Nephron progenitor cell (in vitro differentiated cells): ENCODE measurements around the gene PNMA8C.

Experiments
- DNase-seq: peaks from one replicate; pipeline ENCODE4 v3.0.0; 2021
- H3K27ac Mint-ChIP-seq: 2 replicates; pipeline ENCODE4 v1.8.0; 2021; ENCODE audit warnings: mild to moderate bottlenecking, moderate library complexity, mixed read lengths
- H3K27me3 Mint-ChIP-seq: 2 replicates; pipeline ENCODE4 v1.8.0; 2021; ENCODE audit warnings: mild to moderate bottlenecking, low read depth, mixed read lengths; ENCODE audit not compliant: poor library complexity
- H3K36me3 Mint-ChIP-seq: 2 replicates; pipeline ENCODE4 v1.8.0; 2021; ENCODE audit warnings: low read depth, mixed read lengths
- H3K4me1 Mint-ChIP-seq: 2 replicates; pipeline ENCODE4 v1.8.0; 2021; ENCODE audit warnings: mixed read lengths
- H3K4me3 Mint-ChIP-seq: 2 replicates; pipeline ENCODE4 v1.8.0; 2021; ENCODE audit warnings: mild to moderate bottlenecking, moderate library complexity, mixed read lengths
- H3K9me3 Mint-ChIP-seq: 2 replicates; pipeline ENCODE4 v1.8.0; 2021; ENCODE audit warnings: mild to moderate bottlenecking, moderate library complexity, mixed read lengths
- TF ChIP-seq, protein P1 (sequence below): fragments of 200-600 bp; sonication (generic); IDR thresholded peaks from 2 replicates; pipeline ENCODE4 v1.5.0; 2021; ENCODE audit warnings: antibody characterized with exemption

PNMA8C gene

DNA sequence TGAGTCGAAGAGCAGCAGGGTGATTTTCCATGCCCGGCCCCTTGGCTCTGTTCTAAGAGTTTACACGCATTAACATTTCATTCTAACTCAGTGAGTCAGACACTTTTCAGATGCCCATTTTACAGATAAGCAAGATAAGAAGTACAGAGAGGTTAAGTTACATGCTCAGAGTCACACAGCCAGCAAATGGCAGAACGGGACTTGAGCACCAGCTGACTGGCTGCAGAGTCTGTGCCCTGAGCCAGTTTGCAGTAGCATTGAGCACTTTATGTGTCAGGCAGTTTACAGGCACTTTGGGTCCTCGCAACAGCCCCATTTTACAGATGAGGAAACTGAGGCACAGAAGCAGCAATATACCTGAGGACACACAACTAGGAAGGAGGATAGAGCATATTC is 34.3 kb downstream of the PNMA8C start:
- no peak for DNase-seq
- H3K9me3 Mint-ChIP-seq = peaks cover 3% of the 10 kb centered on the region
- TF ChIP-seq, protein P1, sequence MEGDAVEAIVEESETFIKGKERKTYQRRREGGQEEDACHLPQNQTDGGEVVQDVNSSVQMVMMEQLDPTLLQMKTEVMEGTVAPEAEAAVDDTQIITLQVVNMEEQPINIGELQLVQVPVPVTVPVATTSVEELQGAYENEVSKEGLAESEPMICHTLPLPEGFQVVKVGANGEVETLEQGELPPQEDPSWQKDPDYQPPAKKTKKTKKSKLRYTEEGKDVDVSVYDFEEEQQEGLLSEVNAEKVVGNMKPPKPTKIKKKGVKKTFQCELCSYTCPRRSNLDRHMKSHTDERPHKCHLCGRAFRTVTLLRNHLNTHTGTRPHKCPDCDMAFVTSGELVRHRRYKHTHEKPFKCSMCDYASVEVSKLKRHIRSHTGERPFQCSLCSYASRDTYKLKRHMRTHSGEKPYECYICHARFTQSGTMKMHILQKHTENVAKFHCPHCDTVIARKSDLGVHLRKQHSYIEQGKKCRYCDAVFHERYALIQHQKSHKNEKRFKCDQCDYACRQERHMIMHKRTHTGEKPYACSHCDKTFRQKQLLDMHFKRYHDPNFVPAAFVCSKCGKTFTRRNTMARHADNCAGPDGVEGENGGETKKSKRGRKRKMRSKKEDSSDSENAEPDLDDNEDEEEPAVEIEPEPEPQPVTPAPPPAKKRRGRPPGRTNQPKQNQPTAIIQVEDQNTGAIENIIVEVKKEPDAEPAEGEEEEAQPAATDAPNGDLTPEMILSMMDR = no peak
- H3K36me3 Mint-ChIP-seq = peaks cover 31% of the 10 kb centered on the region
- H3K4me1 Mint-ChIP-seq = peaks cover 30% of the 10 kb centered on the region
- no peak overlapping the region for H3K4me3 Mint-ChIP-seq
- no peak overlapping the region for H3K27ac Mint-ChIP-seq
- peaks cover 23% of the 10 kb centered on the region for H3K27me3 Mint-ChIP-seq

DNA sequence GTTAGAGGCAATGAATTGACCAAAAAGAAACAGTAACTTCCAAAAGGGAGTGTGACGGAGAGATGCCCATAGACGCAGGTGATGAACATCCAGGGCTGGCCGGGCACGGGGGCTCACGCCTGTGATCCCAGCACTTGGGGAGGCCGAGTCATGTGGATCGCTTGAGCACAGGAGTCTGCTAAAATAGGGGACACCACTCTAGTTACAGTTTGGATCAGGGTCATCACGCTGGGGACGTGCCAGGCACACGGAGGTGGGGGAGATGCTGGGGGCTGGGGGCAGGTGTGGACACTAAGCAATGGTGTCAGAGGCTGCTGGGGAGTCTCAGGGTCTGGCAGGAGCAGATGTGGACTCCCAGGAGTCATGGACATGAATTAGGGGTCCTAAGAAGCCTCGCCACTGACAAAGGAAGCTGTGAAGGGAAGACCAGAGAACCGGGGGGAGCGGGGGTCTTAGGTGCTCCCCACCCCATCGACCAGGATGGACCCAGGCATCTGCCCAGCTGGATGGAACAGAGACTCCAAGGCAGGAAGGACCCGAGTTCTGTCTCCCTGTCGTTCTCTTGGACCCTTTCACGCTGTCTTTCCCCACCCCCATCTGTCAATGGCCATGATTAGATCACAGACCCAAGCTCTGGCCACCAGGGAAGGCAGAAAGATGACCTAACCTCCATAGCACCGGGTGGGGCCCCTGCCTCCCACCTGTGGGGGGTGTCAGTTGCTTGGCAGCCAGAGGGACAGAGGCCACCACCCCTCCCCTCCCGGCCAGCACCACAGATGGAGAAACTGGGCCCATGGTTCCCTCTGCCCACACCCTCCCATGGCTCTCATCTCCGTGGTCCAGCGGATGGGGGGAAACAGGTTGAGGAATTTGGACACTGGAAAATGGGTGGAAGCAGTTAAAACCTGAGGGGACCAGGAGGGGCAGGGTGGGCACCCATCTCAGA is 35.0 kb downstream of the PNMA8C start:
- TF ChIP-seq, protein P1 = no peak
- H3K4me1 Mint-ChIP-seq = peaks cover 30% of the 10 kb centered on the region
- H3K9me3 Mint-ChIP-seq = peaks cover 6% of the 10 kb centered on the region
- peaks cover 20% of the 10 kb centered on the region for H3K27me3 Mint-ChIP-seq
- DNase-seq = no peak
- H3K27ac Mint-ChIP-seq = peak overlapping the region; percentile 84
- peaks cover 37% of the 10 kb centered on the region for H3K36me3 Mint-ChIP-seq
- no peak overlapping the region for H3K4me3 Mint-ChIP-seq

DNA sequence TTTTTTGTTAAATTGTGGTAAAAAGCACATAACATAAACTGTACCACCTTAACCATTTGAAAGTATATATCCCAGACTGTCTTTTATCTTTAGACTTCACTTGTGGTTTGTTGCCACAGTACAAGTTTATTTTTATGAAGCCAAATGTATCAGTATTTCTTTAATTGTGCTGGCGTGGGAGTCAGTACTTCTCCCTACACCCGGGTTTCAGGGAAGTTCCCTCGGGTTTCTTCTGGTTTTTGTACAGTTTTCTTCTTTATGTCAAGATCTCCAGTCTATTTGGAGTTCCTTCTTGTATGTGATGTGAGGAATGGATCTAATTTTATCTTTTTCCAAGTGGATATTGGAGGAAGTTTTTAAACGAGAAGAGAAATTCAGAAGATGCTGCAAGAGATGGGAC is 35.9 kb downstream of the PNMA8C start:
- TF ChIP-seq, protein P1 = no peak
- H3K4me3 Mint-ChIP-seq = no peak overlapping the region
- no peak for DNase-seq
- H3K27ac Mint-ChIP-seq = peak overlapping the region; percentile 78
- peaks cover 46% of the 10 kb centered on the region for H3K36me3 Mint-ChIP-seq
- H3K9me3 Mint-ChIP-seq = peaks cover 6% of the 10 kb centered on the region
- H3K27me3 Mint-ChIP-seq = peaks cover 19% of the 10 kb centered on the region
- peaks cover 30% of the 10 kb centered on the region for H3K4me1 Mint-ChIP-seq

DNA sequence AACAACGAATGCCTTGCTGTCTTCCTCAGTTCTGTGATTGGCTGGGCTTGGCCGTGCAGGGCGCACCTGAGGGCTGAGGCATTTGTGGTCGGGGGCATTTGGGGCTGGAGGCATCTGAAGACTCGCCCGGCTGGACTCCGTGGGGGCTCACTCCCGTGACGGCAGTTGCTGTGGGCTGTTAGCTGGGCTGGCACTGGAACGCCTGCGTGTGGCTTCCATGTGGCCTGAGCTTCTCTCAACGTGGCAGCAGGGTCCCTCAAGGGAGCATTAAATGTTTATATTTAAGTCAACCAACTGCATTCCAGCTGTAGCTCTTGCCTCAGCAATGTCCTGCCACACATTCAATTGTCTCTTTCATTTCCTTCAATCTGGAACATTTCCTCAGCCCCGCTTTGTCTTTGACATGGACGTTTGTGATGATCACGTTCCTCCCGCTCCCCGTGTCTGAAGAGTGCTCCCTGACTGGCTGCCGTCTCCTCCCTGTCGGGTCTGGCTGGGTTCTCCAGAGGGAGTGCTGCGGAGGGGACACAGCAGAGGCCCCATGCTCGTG is 36.4 kb downstream of the PNMA8C start:
- Mint-ChIP-seq H3K4me3 (no peak overlapping the region), H3K36me3 (peaks cover 51% of the 10 kb centered on the region), H3K4me1 (peaks cover 30% of the 10 kb centered on the region), H3K9me3 (peaks cover 6% of the 10 kb centered on the region), H3K27me3 (peaks cover 14% of the 10 kb centered on the region), H3K27ac (peak overlapping the region; percentile 78)
- TF ChIP-seq, protein P1 = no peak
- DNase-seq = no peak

DNA sequence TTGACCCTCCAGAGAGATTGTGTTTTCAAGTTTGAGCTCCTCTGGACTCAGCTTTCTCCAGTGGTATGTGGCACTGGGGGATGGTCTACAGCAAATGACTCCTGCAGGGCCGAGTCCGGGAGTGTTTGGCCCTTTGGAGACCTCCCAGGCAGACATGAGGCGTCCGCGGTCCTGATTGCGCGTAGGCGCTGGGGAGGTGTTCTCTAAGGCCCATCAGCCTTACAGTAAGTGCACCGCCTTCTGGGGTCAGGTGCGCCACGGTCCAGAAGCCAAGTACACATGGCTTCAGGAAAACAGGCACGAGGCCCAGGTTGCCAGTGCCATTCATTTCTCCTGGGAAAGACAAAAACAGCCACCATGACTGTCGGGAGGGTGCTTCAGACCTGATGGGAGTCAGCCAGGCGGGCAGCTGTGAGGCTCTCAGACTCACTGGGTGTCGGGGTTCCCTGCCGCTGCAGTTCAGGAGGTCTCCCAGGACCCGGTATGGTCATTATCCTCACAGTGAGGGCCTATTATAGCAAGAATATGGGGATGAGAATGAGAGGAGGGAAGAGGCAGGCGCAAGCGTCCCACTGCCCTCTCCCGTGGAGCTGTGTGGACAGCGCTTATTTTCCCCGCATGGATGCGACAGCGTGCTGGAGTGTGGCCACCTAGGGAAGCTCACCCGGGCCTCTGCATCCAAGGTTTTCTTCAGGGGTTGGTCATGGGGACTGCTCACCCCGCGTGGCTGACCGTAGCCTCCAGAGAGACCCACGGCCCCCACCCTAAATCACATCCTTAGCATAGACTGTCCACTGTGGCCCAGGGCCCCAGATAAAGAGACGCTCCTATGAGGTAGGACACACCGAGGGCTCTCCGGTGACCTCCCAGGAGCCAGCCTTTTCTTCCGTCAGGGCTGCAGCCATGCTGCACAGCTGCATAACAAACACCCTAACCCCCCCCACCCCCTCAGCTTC is 37.2 kb downstream of the PNMA8C start:
- DNase-seq = no peak
- Mint-ChIP-seq H3K4me1 (peaks cover 30% of the 10 kb centered on the region), H3K27ac (peak overlapping the region; percentile 71), H3K9me3 (peaks cover 6% of the 10 kb centered on the region), H3K27me3 (peaks cover 11% of the 10 kb centered on the region), H3K4me3 (no peak overlapping the region), H3K36me3 (peaks cover 58% of the 10 kb centered on the region)
- TF ChIP-seq, protein P1 = no peak
